IMR-90 (cell line): Measurements from ENCODE around the gene EAF2.

Experiments used
- RAD21 ChIP-seq: IDR thresholded peaks from 2 replicates; pipeline ENCODE4 v1.6.1; 2012; ENCODE audit warnings: low read length, improper control_type of control experiment
- SMC3 ChIP-seq: fragments of 150-350 bp; IDR thresholded peaks from 2 replicates; pipeline ENCODE4 v1.6.1; 2016; ENCODE audit warnings: low read depth, mild to moderate bottlenecking, antibody characterized with exemption, low read length, moderate library complexity
- TF ChIP-seq, protein P1 (sequence below): conservative IDR thresholded peaks from 2 replicates; pipeline ENCODE4 v1.5.1; 2012; ENCODE audit warnings: mild to moderate bottlenecking, low read depth, low read length, improper control_type of control experiment

GRCh38 chr3:121855555-121855954 is 20.5 kb downstream of the EAF2 start:
- TF ChIP-seq SMC3 (no peak), RAD21 (no peak)
- TF ChIP-seq, protein P1, sequence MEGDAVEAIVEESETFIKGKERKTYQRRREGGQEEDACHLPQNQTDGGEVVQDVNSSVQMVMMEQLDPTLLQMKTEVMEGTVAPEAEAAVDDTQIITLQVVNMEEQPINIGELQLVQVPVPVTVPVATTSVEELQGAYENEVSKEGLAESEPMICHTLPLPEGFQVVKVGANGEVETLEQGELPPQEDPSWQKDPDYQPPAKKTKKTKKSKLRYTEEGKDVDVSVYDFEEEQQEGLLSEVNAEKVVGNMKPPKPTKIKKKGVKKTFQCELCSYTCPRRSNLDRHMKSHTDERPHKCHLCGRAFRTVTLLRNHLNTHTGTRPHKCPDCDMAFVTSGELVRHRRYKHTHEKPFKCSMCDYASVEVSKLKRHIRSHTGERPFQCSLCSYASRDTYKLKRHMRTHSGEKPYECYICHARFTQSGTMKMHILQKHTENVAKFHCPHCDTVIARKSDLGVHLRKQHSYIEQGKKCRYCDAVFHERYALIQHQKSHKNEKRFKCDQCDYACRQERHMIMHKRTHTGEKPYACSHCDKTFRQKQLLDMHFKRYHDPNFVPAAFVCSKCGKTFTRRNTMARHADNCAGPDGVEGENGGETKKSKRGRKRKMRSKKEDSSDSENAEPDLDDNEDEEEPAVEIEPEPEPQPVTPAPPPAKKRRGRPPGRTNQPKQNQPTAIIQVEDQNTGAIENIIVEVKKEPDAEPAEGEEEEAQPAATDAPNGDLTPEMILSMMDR, result 0 out of 2 replicates have a peak, but pooled peaks have one; percentile 5
